Measurements from ENCODE around the gene SELENON.

Gene SELENON

GRCh38 chr1:25793585-25794170 is 6.3 kb upstream of the SELENON start:
- DNase-seq (ENCODE audit: low spot score): peak; percentile 61

GRCh38 chr1:25794325-25794724 is 5.7 kb upstream of the SELENON start:
- no peak for DNase-seq (ENCODE audit: low spot score)

- no peak for DNase-seq (ENCODE audit: low spot score)
Observed at GRCh38 chr1:25795211-25795610, 4.8 kb upstream of the SELENON start.

- no peak for DNase-seq (ENCODE audit: low spot score)
Observed at GRCh38 chr1:25795946-25796810, 3.8 kb upstream of the SELENON start.

- DNase-seq (ENCODE audit: low spot score): peak; percentile 83
Observed at GRCh38 chr1:25796811-25797458, 3.1 kb upstream of the SELENON start.

GRCh38 chr1:25797939-25798338 is 2.1 kb upstream of the SELENON start:
- DNase-seq (ENCODE audit: low spot score): peak; percentile 47

GRCh38 chr1:25798666-25799351 is 1.2 kb upstream of the SELENON start:
- no peak for DNase-seq (ENCODE audit: low spot score)

- no peak for DNase-seq (ENCODE audit: low spot score)
Observed at GRCh38 chr1:25799352-25799934, 550 bp upstream of the SELENON start.

GRCh38 chr1:25800703-25801377 is 847 bp downstream of the SELENON start:
- peak; percentile 59 for DNase-seq (ENCODE audit: low spot score)

- peak; percentile 50 for DNase-seq (ENCODE audit: low spot score)
Observed at GRCh38 chr1:25802915-25803314, 2.9 kb downstream of the SELENON start.

- no peak for DNase-seq (ENCODE audit: low spot score)
Observed at GRCh38 chr1:25803368-25803767, 3.4 kb downstream of the SELENON start.

- DNase-seq (ENCODE audit: low spot score): no peak
Observed at GRCh38 chr1:25804244-25804963, 4.4 kb downstream of the SELENON start.

- DNase-seq (ENCODE audit: low spot score): no peak
Observed at GRCh38 chr1:25804964-25805862, 5.2 kb downstream of the SELENON start.

- peak; percentile 74 for DNase-seq (ENCODE audit: low spot score)
Observed at GRCh38 chr1:25805863-25806225, 5.9 kb downstream of the SELENON start.

GRCh38 chr1:25806418-25806817 is 6.4 kb downstream of the SELENON start:
- no peak for DNase-seq (ENCODE audit: low spot score)

GRCh38 chr1:25807480-25808390 is 7.7 kb downstream of the SELENON start:
- no peak for DNase-seq (ENCODE audit: low spot score)

- DNase-seq (ENCODE audit: low spot score): no peak
Observed at GRCh38 chr1:25808481-25809244, 8.7 kb downstream of the SELENON start.
